NCI-H82 (cell line): ENCODE measurements around the gene CLDN1.
"Not testable (repeated sequence)": the region's sequence is repeated elsewhere in the genome, so short reads cannot be mapped to it uniquely, and the experiment has no call there.

Experiments used
- DNase-seq: peaks from one replicate; lab custom pipeline; 2025; lab: John Stamatoyannopoulos, UW

Gene CLDN1

DNA sequence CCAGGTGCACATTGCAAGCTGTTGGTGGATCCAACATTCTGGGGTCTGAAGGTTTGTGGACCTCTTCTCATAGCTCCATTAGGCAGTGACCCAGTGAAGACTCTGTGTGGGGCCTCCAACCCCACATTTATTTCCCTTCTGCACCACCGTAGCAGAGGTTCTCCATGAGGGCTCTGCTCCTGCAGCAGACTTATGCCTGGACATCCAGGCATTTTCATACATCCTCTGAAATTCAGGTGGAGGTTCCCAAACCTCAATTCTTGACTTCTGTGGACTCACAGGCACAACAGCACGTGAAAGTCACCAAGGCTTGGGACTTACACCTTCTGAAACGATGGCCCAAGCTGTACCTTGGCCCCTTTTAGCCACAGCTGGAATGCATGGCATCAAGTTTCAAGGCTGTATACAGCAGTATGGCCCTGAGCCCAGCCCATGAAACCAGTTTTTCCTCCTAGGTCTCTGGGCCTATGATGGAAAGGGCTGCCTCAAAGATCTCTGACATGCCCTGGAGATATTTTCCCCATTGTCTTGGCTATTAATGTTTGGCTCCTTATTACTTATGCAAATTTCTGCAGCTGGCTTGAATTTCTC is 30.2 kb downstream of the CLDN1 start:
- no peak for DNase-seq

DNA sequence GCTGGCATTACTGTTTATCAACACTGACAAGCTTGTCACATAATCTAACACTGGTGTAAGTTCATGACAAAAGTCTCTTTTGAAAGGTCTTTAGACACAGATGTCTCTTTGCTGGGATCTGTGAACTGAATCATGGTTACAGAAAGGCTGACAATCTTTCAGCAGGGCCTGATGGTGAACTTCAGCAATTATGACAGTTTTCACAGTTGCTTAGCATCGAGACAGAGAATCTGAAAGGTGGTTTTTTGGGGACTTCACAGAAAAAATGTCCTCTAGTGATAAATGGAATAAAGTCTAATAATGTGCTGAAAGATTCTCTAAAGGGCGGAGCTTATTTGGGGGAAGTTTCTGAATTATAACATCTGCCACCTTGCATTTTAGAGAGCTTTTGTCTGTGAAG is 32.3 kb downstream of the CLDN1 start:
- DNase-seq: no peak

DNA sequence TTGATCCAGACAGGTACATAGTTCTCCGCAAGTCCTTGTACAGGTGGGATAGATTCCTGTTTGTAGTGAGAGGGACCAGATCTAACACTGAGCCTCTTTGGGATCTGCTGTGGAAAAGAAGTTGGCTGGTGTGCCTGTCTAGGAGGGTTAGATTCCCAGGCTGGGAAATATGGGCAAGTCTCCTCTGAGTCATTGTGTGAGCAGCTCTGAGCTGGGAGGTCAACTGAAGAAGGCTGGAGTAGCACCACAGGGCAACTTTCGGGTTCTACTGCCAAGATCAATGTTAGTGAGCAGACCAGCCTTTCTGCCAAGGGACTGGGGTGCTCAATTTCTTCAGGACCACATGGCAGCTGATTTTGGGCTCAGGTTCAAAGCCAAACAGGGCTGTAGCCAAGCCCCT is 33.4 kb downstream of the CLDN1 start:
- no peak for DNase-seq

DNA sequence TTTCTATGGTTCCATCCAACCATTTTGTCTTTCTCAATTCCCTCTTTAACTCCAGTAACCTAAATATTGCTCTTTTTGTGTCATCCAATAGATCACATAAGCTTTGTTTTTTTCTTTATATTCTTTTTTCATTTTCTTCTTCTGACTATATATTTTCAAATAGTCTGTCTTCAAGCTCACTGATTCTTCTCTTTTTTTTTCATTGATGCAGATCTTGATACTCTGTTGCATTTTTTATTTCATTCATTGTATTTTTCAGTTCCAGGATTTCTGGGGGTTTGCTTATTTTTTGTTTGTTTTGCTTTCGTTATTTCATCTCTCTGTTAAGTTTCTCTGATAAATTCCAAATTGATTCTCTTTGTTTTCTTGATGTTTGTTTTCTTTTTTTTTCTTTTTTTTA is 36.2 kb downstream of the CLDN1 start:
- DNase-seq: no peak

DNA sequence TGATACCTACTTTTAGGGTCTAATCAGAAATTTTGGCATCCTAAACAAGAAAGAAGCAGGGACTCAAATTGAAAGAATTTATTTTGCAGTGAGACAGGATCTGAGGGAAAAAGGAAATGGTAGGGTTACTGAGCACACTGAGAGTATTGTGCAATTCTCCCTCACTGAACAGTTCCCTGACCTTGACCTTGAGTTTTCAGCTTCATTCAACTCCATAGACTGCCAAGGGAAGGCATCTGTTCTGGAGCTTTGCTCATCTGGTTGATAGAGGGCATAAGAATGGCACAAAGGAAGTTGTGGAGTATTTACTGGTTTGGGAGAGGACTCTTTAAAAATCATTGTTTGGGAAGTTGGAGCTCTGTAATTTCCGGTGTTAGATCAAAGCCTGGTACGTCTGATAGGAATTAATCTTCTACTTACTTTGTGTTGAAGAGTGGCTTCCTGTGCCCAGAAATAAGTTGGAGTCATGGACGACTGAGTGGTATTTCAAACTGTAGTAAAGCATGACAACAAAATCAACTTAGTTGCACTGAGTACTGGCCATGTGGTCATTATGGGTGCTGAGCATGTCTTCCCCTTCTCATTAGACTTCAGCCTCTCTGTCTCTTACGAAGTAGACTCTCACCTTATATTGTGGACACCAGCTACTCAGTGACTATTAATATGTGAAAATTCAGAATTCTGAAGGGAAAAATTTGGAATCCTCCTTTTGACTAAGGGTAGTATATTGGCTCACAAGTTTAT is 40.8 kb downstream of the CLDN1 start:
- no peak for DNase-seq

DNA sequence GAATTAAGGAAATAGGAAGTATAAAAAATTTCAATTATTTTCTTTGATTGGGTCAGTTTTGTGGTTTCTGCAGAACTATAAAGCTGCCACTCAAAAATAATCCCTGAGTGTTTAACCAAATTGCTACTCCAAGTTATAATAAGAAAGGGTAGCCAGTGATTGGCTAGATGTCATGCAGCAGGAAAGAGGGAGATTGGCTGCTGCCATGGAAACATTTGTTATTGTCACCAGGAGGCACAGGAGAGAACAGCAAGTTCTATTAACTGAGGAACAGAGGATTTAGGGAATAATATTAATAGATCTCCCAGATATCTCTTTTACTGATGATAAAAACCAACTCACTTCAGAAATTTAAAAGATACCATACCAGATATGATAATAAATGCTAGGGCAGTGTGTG is 42.6 kb downstream of the CLDN1 start:
- no peak for DNase-seq

DNA sequence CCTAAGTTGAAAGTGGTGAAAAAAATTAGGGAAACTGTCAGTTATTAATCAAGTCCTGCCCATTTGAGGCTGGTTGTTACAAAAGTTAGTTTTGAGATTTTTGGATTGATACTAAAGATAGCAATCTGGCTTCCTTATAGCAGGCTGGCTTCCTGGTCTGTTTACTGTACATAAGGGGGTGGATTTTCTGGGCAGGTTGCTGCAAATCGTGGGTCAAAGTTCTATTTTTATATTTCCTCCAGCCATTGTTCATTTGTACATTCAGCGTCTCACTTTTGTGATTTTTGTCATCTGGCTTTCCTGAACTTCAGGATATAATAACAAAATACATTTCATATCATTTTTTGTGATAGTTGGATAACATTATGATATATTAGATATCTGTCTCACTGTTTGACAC is 49.5 kb downstream of the CLDN1 start:
- no peak for DNase-seq

DNA sequence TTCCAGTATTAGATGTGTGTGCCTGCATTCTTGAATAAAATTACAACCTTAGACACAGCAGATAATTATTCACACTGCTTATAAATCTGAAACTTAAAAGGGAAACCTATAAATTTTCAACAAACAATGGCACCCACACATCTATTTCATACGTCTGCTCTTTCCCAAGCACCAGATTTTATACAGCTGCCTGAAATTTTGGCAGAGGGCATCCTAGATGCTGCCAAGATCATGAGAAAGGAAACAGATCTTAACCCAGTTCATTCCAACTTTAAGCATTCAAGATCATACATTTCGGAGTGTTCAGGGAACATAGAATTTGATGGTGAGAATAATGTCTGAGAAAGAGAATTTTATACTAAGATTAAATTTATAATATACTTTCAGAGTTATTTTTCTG is 53.1 kb downstream of the CLDN1 start:
- no peak for DNase-seq

DNA sequence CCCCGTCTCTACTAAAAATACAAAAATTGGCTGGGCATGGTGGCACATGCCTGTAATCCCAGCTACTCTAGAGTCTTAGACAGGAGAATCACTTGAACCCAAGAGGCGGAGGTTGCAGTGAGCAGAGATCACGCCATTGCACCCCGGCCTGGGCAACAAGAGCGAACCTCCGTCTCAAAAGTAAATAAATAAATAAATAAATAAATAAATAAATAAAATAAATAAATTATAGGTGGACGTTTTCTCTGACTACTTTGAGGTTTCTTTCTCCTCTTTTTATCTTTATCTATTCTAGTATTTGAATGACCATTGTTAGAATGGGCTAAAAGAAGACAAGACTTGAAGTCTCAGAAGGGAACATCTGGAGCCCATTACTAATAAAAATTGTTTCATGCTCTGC is 54.8 kb downstream of the CLDN1 start:
- DNase-seq: not testable (repeated sequence)

DNA sequence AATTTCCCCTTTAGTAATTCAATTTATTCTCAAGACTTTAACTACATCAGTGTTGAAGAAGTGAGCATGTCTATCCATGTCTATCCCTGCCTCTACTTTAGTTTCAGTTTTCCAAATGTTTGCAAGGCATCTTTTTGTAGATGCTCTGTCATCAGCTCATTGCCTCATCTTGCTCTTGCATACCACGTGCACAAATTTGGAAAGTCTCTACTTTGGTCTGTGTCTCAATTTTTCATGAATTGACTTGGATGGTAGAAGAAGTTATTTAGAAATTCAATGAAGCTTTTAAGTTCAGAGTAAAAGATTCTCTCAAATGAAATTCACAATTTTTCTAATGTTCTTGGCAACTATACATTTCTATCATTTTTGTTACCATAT is 55.3 kb downstream of the CLDN1 start:
- DNase-seq: no peak

DNA sequence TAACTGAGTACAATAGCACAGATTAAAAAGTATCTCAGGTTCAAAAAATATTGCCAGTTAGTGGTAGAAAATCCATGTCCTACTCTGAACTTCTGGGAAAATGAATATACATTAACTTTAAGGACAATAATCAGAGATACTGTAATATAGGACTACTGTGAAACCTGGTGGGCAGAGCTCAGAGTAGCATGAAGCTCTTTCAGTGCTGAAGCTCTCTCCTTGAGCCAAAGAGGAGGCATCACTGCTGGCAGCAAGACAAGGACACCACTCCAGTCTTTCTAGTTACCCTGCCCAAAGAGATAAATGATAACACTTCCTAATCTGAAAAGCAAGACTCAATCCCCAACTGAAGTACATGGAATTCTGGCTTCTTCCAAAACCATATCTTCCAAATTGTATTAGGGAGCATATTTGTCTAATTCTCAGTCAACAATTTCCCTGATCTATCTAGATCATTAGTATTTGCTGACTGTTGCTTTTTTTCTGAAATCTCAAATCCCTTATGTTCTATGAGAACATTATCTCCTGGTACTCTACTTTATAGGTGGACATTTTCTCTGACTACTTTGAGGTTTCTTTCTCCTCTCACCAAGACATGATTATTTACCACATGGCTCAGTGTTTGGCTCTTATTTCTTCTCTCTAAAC is 55.9 kb downstream of the CLDN1 start:
- no peak for DNase-seq

DNA sequence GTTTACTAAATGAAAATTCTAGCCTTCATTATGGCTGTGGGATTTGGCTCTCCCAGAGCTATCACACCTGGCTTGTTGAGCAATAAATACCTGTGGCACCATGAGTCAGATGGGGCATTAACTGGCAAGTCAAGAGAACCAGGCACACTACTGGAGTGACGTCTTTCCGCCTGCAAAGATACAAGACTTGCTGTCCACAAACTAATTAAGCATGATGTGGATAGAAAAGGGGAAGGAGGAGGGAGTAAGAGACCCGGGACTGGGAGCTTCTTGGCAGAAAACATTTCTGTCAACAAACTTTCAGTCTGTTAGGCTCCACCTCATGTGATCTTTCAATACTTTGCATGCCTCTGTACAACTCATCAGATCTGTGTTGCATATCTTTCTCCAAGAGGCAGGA is 56.5 kb downstream of the CLDN1 start:
- no peak for DNase-seq

DNA sequence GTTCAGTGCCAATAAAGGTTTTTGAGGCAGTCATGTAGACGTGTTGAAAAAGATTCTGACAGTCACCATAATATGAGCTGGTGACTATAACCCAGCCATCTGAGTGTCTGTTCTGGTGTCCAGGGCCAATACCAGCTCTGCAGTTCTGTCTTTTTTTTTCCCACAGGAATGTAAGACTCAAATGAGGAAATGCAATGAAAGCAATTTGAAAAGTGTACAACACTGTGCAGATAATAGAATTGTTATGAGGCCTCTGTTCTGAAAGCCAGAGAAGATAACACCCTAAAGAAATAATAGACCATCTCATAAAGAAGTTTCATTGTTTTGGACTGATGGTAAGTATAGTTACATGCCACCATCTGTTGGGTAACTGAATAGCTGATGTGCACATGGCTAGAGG is 57.1 kb downstream of the CLDN1 start:
- DNase-seq: no peak

DNA sequence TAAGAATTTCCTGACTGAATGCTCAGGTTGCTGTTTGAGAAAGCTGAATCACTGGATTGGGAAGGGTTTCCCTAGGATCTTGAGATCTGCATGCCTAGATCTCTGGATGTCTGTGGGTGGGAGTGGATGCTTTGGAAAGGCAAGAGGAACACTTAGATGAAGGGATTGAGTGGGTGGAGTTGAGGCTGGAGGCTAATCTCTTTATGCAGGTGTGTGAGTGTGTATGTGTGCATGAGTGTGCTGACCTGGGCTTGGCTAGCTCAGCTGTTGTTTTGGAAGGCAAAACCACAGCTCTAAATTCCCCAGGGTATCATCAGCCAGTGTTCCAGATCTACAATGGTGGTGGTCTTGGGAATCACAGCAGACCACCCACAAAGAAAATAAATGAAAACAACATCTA is 60.5 kb downstream of the CLDN1 start:
- no peak for DNase-seq

DNA sequence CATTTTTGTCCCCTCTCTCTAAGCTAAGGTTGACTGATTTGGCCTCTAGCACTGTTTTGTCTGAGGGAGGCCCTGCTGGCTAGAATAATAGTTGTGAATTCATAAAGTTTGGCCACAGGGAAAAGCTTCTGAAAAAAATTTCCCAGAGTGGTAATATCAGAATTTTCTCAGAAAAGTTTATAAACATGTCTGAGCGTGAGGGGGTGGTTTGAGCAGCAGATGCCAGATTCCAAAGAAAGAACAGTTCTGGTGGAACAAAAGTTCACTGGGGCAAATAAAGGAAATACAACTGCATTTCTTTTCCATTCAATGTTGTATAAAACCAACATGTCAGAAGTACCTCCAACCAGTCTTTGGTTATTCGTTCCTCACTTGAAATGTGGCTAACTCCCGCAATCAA is 61.2 kb downstream of the CLDN1 start:
- no peak for DNase-seq

DNA sequence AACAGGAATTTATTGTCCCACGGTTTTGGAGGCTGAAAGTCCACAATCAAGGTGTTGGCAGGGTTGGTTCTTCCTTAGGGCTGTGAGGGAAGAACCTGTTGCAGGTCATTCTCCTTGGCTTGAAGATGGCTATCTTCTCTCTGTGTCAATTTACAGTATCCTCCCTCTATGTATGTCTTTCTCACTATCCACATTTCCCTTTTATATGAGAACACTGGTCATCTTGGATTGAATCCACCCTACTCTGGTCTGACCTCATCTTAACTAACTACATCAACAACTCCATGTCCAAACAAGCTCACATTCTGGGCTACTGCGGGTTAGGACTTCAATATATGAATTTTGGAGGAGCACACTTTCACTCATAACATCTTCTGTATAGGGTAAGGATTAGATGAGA is 61.9 kb downstream of the CLDN1 start:
- no peak for DNase-seq

DNA sequence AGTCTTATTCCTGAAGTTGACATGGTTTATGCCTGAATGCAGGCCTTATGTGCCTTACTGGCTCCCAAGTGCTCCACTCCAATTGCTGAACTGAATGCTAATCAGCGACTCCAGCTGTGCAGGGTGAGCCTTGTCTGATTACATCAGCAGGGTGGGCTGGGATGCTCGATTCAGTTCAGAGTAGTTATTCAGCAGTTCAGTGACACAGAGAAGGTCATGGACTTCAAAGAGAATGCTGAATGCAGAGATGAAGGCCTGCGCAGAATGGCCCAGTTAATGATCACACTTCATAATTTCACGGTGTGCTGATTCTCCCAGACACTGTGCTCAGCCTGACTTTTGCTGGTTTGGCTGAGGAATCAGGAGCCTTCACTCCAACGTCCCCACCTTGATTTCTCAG is 63.6 kb downstream of the CLDN1 start:
- peak; percentile 20 for DNase-seq
